SK-N-SH treated with all-trans-retinoic acid at 6 μM for 48 hours (cell line): ENCODE results near the gene ZNF672.

Source experiments
- ISL1 ChIP-seq: fragments of 250-450 bp; sonication (Bioruptor Pico); IDR thresholded peaks from 2 replicates; pipeline ENCODE4 v2.1.2; 2022; ENCODE audit warnings: mild to moderate bottlenecking, moderate library complexity
- RARB ChIP-seq: fragments of 250-450 bp; sonication (Bioruptor Pico); IDR thresholded peaks from 2 replicates; pipeline ENCODE4 v1.8.0; 2021; ENCODE audit warnings: mild to moderate bottlenecking, moderate library complexity

GRCh38 chr1:248881261-248881660 is 43.2 kb downstream of the ZNF672 start:
- TF ChIP-seq ISL1 (no peak), RARB (no peak)
